HUES64 (cell line): ENCODE measurements around the gene IRF8.

ENCODE experiments used
- H3K27ac ChIP-seq: 2 replicates; pipeline ENCODE4 v1.7.0; 2013; ENCODE audit warnings: low read depth, low read length, inconsistent platforms
- H3K27me3 ChIP-seq: 2 replicates; pipeline ENCODE4 v1.6.1; 2013; ENCODE audit warnings: mild to moderate bottlenecking, low read length; ENCODE audit not compliant: insufficient read depth
- H3K36me3 ChIP-seq: 2 replicates; pipeline ENCODE4 v1.6.1; 2013; ENCODE audit warnings: mild to moderate bottlenecking, low read length; ENCODE audit not compliant: insufficient read depth
- H3K4me1 ChIP-seq: 2 replicates; pipeline ENCODE4 v1.6.1; 2013; ENCODE audit warnings: mild to moderate bottlenecking, low read length, moderate library complexity; ENCODE audit not compliant: insufficient read depth
- H3K4me3 ChIP-seq: 2 replicates; pipeline ENCODE4 v1.5.1; 2013; ENCODE audit warnings: mild to moderate bottlenecking, low read length, moderate library complexity
- H3K9ac ChIP-seq: 2 replicates; pipeline ENCODE4 v1.6.1; 2013; ENCODE audit warnings: mild to moderate bottlenecking, low read depth, low read length
- H3K9me3 ChIP-seq: 2 replicates; pipeline ENCODE4 v1.6.1; 2013; ENCODE audit warnings: low read depth, low read length; ENCODE audit not compliant: insufficient read depth
- WGBS: fragments of 150-250, 120-280 bp; methylation state at CpG from one replicate; pipeline ENCODE4 v1.1.7; 2013; ENCODE audit warnings: missing lambda C conversion rate; 5-methylcytosine and 5-hydroxymethylcytosine counted together

The IRF8 gene

DNA sequence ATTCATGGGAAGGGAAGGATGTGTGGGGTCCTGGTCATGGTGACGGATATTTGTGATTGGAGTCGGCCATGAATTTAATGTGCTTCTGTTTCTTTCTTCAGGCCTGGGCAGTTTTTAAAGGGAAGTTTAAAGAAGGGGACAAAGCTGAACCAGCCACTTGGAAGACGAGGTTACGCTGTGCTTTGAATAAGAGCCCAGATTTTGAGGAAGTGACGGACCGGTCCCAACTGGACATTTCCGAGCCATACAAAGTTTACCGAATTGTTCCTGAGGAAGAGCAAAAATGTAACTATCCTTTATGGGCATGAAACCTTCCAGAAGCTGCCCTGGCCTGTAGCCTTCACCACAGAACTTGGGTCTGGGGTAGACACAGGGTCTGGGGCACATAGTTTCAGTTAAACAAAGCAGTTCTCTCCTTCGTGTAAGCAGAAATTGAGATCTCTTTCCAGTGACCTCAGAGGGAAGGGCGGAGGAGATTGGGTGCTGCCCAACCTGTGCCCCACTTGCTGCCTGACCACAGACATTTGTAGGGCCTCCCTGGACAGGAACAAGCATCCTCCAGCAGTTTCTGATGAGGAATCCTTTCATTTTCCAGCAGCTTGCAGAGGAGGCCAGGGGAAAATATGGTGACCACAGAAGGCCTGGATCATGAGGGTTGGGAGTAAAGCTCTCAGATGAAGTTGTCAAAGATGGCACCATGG lies 10.1 kb downstream of the IRF8 start:
- no peak overlapping the region for H3K4me3 ChIP-seq
- H3K9me3 ChIP-seq, result 0 out of 2 replicates have a peak, but pooled peaks cover 4% of the 10 kb centered on the region
- no peaks in the 10 kb centered on the region; the same call in 1 of the 2 replicates for H3K27me3 ChIP-seq
- H3K27ac ChIP-seq, result no peak overlapping the region
- WGBS, result 94% methylated on average over 10 of the region's 10 CpGs
- H3K9ac ChIP-seq, result no peak overlapping the region
- H3K36me3 ChIP-seq, result no peaks in the 10 kb centered on the region
- H3K4me1 ChIP-seq, result peaks cover 6% of the 10 kb centered on the region; the same call in 1 of the 2 replicates

DNA sequence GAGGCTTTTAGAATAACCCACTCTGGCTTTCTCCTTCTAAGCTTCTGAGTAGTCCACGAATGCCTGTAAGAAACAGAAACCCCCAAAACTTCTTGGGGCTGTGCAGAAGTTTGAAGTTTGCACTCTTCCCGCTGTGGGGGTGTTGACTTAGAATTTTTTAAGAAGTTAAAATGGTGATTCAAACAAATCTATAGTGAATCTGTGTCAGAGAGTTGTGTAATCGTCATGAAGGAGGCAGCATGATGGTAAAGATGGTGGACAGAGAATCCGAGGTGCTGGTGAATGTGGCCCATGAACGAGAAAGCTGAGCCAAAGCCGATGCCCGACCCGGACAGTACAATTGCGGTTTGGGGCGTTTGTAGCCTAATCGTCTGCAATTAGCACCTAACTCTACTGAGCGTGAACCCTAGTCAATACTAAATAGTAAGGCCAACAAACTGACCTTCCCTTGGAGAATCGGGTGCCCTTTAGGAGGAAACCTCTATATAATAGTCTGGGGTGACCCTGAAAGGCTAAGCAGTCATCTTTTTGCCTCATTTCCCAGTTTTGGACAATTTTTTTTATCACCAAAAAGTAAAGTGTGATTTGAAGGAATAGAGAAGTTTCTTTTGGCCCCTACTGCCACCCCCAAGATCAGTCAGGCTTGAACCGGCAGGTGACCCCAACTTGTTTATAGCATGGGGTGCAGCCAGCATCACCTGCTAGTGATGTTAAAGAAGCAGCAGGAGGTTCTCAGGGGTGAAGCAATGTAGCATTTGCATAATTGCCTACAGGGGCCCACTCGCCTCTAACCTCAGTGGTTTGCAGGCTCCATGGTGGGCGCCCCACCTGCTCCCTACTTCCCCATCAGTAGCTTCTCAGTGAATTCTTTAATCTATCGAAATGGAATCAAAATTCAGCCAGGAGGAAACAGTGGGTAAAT lies 11.2 kb downstream of the IRF8 start:
- no peaks in the 10 kb centered on the region for H3K36me3 ChIP-seq

DNA sequence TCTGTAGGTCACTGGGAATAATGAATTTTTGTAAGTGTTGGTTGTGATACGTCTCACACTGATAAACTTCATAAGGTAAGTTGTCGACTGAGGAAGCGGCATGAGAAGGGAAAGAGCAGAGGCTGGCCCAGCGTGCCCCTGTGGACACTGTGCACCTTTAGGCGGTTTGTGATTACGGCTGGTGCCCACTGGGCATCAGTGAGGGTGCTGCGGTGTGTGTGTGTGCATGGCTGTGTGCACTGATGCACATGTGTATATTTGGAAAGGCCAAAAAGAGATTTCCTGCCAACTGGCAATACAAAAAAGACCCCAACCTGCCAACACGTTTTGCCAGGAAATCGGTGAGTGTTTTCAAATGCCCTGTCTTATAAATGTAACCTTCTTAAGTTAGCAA lies 11.9 kb downstream of the IRF8 start:
- H3K4me3 ChIP-seq, result no peak overlapping the region
- no peaks in the 10 kb centered on the region for H3K9me3 ChIP-seq
- no peaks in the 10 kb centered on the region for H3K36me3 ChIP-seq
- WGBS, result 96% methylated on average over 9 of the region's 9 CpGs
- no peaks in the 10 kb centered on the region; the same call in 1 of the 2 replicates for H3K27me3 ChIP-seq
- no peak overlapping the region for H3K27ac ChIP-seq
- H3K4me1 ChIP-seq, result peaks cover 10% of the 10 kb centered on the region; the same call in 1 of the 2 replicates
- no peak overlapping the region for H3K9ac ChIP-seq

More for the DNA sequence above, 11.2 kb downstream of the IRF8 start:
- Histone ChIP-seq H3K4me3 (no peak overlapping the region), H3K27ac (no peak overlapping the region), H3K27me3 (no peaks in the 10 kb centered on the region; the same call in 1 of the 2 replicates), H3K9ac (no peak overlapping the region), H3K9me3 (0 out of 2 replicates have a peak, but pooled peaks cover 4% of the 10 kb centered on the region), H3K4me1 (peaks cover 10% of the 10 kb centered on the region; the same call in 1 of the 2 replicates)
- 92% methylated on average over 17 of the region's 17 CpGs for WGBS

DNA sequence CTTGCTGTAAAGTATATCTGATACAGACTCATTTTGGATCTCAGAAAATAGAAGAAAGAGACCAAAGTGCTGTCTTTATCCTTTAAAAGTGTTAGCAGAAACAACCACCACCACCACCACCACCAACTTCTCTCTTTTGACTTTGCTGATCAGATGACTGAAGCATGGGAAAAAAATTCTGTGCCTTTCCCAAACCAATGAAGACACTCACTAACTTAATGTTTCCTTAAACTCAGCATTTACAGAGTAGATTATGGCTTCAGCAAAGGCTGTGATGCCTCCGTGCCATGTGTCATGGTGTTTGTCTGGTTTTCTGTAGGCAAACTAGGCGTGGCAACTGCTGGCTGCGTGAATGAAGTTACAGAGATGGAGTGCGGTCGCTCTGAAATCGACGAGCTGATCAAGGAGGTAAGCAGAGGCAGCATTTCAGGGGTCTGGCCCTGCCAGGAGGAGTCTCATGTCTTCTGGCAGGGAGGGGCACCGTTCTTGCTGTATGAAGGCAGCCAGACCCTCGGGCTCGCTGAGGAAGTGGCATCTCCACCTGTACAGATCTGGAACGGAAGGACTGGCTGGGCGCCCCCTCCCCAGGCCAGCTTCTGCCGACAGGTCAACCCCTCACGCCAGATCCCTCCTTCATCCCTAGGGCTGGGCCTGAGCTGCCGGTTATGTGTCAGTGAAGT lies 12.4 kb downstream of the IRF8 start:
- H3K4me1 ChIP-seq, result peaks cover 10% of the 10 kb centered on the region; the same call in 1 of the 2 replicates

DNA sequence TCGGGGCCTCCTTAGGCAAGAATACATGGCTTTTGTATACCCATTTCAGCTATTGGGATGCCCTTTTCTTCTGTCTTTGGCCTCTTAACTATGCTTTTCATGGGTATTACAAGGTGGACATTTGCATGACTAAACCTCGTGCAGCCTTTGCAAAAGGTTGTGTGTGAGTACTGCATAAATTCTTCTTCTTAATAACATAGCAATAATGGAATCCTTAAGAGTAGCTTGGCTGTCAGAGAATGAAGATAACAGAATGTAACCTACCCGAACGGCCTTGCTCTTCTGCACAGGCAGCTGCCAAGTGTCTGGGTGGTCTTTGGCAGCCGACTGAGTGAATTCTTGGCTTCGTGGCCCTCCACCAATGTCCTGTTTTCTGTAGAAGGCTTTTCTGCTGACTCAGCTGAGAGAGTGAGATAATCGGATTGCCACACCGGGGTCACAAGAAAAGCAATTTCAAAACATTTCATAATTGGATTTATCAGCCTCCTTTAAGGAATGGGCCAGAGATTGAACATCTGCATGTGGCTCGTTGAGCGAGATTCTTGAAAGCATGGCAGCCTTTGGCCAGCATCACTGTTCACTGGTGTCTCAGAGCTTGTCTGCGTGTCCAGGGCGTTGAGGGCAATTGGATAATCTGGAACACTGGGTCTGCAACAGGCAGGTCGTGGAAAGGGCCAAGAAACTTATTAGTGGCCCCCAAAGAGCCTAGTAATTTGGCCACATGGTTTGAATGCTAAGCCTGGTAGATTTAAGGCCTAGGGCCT lies 13.4 kb downstream of the IRF8 start:
- WGBS, result 87% methylated on average over 12 of the region's 13 CpGs
- no peak overlapping the region for H3K27ac ChIP-seq
- peaks cover 10% of the 10 kb centered on the region; the same call in 1 of the 2 replicates for H3K4me1 ChIP-seq
- H3K9ac ChIP-seq, result no peak overlapping the region
- no peaks in the 10 kb centered on the region; the same call in 1 of the 2 replicates for H3K27me3 ChIP-seq
- no peaks in the 10 kb centered on the region for H3K9me3 ChIP-seq
- no peaks in the 10 kb centered on the region for H3K36me3 ChIP-seq
- H3K4me3 ChIP-seq, result no peak overlapping the region

More for the DNA sequence above, 12.4 kb downstream of the IRF8 start:
- H3K9ac ChIP-seq, result no peak overlapping the region
- WGBS, result 94% methylated on average over 15 of the region's 15 CpGs
- H3K27ac ChIP-seq, result no peak overlapping the region
- no peaks in the 10 kb centered on the region; the same call in 1 of the 2 replicates for H3K27me3 ChIP-seq
- H3K36me3 ChIP-seq, result no peaks in the 10 kb centered on the region
- no peak overlapping the region for H3K4me3 ChIP-seq
- no peaks in the 10 kb centered on the region for H3K9me3 ChIP-seq

DNA sequence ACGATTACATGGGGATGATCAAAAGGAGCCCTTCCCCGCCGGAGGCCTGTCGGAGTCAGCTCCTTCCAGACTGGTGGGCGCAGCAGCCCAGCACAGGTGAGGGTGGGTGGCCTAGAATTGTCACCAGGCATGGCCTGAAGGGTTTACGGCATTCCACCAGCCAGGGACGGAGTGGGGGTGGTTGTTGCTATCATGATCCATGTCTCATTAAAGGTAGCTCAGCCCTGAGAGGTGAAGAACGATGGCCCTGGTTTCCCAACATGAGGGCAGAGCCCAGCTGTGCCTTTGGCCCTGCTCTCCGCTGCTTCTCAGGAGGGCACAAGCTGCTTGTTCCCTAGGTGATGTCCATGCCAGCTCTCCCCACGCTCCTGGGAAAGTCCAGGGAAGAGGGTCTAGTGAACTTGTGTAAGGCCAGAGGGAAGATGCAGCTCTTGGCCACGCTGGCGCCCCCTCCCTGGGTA lies 14.2 kb downstream of the IRF8 start:
- Histone ChIP-seq H3K27ac (no peak overlapping the region), H3K4me1 (peaks cover 10% of the 10 kb centered on the region; the same call in 1 of the 2 replicates), H3K4me3 (no peak overlapping the region), H3K9me3 (no peaks in the 10 kb centered on the region), H3K27me3 (no peaks in the 10 kb centered on the region; the same call in 1 of the 2 replicates), H3K36me3 (no peaks in the 10 kb centered on the region), H3K9ac (no peak overlapping the region)
- 91% methylated on average over 12 of the region's 12 CpGs for WGBS

DNA sequence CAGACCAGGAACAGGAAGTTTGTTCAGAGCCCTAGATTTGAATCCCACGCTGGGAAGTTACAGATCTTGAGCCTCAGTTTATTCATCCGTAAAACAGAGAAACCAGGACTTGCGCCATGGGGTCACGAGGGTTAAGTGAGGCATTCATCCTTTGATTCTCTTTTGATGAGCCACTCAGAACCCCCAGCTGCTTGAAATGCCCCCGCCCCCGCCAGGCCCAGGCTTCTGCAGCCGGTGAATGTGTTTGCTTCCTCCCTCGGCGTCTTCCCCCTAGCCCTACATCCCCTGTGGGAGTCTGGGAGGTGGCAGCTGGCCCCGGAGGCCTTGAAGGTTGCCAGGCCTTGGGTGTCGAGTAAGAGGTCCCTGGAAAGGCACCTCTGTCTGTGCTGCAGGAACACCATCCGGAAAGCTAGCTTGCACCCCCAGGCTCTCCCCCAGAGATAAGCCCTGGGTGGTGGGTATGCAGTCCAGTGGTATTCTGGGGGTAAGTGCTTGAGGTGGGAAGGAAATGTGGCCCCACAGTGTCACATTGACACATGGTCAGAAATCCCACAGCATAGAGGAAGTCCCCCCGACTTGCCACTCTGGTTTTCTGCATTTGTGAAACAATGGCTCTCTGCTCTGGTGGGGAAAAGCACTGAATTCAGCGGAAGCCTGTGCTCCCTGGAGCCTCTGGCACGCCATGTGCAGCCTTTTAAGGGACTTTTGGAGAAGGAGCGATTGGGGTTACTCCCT lies 14.9 kb downstream of the IRF8 start:
- H3K9me3 ChIP-seq, result no peaks in the 10 kb centered on the region
- H3K27me3 ChIP-seq, result no peaks in the 10 kb centered on the region; the same call in 1 of the 2 replicates
- WGBS, result 74% methylated on average over 14 of the region's 16 CpGs
- H3K27ac ChIP-seq, result no peak overlapping the region
- H3K36me3 ChIP-seq, result no peaks in the 10 kb centered on the region
- no peak overlapping the region for H3K9ac ChIP-seq
- peaks cover 10% of the 10 kb centered on the region; the same call in 1 of the 2 replicates for H3K4me1 ChIP-seq
- H3K4me3 ChIP-seq, result no peak overlapping the region

DNA sequence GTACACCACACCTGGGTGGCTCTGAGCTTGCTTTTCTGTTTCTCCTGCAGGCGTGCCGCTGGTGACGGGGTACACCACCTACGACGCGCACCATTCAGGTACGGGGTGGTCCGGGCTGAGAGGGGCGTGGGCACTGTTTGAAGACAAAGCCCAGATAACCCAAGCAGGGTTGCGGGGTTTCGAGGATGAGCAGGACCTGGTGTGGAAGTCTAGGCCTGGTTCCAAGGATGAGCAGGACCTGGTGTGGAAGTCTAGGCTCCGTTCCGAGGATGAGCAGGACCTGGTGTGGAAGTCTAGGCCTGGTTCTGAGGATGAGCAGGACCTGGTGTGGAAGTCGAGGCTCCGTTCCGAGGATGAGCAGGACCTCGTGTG lies 15.4 kb downstream of the IRF8 start:
- H3K9ac ChIP-seq, result no peak overlapping the region
- no peaks in the 10 kb centered on the region for H3K27me3 ChIP-seq
- H3K27ac ChIP-seq, result no peak overlapping the region
- WGBS, result 94% methylated on average over 17 of the region's 17 CpGs
- H3K9me3 ChIP-seq, result no peaks in the 10 kb centered on the region
- no peaks in the 10 kb centered on the region for H3K36me3 ChIP-seq
- no peak overlapping the region for H3K4me3 ChIP-seq
- H3K4me1 ChIP-seq, result peaks cover 10% of the 10 kb centered on the region; the same call in 1 of the 2 replicates

DNA sequence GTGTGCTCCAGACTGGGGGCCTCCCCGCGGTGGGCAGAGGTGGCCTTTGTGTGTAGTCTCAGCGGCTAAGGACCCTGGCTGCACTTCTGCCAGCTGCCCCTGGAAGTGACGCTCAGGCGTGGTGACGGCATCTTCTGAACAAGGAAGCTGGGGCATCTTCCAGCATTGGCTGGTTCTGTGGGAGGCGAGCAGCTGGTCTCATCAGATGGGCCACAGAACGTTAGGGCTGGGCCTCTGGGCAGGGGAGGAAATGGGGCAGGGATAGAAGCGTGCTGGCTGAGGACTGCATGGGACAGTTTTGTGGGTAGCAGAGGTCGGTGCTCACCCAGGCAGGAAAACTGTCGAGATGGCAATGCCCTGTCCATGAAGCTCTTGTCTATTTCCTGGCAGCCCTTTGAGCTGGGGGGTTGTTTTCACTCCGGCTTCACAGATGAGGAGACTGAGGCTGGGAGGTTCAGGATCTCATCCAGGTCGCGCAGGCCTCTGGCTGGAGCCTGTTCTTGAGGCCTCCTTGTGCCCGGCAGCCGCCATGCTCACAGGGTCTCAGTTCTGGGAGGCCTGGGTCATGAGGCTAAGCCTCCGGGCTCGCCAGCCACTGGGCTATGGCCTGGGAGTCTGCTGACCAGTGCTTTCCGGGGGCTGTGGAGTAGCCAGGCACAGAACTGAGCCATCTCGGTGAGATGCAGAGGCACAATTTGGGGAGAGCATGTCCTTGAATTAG lies 16.3 kb downstream of the IRF8 start:
- no peak overlapping the region for H3K4me3 ChIP-seq
- 93% methylated on average over 20 of the region's 20 CpGs for WGBS
- H3K27ac ChIP-seq, result no peak overlapping the region
- no peaks in the 10 kb centered on the region for H3K36me3 ChIP-seq
- no peak overlapping the region for H3K9ac ChIP-seq
- H3K4me1 ChIP-seq, result peaks cover 10% of the 10 kb centered on the region; the same call in 1 of the 2 replicates
- H3K27me3 ChIP-seq, result no peaks in the 10 kb centered on the region
- no peaks in the 10 kb centered on the region for H3K9me3 ChIP-seq
